B cell (primary cell): Measurements from ENCODE around the gene ZKSCAN7.
"Not testable (repeated sequence)": the region's sequence is repeated elsewhere in the genome, so short reads cannot be mapped to it uniquely, and the experiment has no call there.

Experiments
- CTCF ChIP-seq: fragments of 200-600 bp; IDR thresholded peaks from one replicate; pipeline ENCODE4 v1.8.0; 2022; ENCODE audit warnings: antibody characterized with exemption, mild to moderate bottlenecking
- EZH2 ChIP-seq: IDR thresholded peaks from 2 replicates; pipeline ENCODE4 v1.6.1; 2012; ENCODE audit warnings: borderline replicate concordance, low read depth, mild to moderate bottlenecking, moderate library complexity, low read length; ENCODE audit not compliant: insufficient read depth, poor library complexity, severe bottlenecking

DNA sequence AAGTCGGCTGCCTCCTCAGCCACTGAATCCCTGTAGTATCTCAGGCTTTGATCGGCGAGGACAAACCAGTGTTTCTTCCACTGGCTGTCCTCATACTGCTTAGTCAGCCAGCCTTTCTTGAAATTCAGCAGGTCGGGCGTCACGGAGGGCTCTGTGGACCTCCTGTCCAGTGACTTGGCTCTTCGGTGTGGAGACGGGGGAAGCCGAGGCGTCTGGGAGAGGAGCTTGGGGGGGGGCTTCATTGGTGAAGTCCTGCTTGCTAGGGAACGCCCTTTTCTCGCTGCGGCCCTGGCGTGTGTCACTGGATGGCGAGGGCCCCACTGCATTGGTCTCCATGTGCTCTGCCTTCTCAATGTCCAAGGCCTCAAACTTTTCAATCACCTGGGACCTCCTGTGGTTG is 24.8 kb downstream of the ZKSCAN7 start:
- TF ChIP-seq EZH2, CTCF: not testable (repeated sequence)
